ENCODE data around the gene SHOX. TPM values are rescaled to one million over a fixed set of nuclear protein-coding genes. Genes with fewer than 3 reads are reported as not detected.

SHOX gene
- total RNA-seq, 1 experiment from 2014 or later, result not detected

DNA sequence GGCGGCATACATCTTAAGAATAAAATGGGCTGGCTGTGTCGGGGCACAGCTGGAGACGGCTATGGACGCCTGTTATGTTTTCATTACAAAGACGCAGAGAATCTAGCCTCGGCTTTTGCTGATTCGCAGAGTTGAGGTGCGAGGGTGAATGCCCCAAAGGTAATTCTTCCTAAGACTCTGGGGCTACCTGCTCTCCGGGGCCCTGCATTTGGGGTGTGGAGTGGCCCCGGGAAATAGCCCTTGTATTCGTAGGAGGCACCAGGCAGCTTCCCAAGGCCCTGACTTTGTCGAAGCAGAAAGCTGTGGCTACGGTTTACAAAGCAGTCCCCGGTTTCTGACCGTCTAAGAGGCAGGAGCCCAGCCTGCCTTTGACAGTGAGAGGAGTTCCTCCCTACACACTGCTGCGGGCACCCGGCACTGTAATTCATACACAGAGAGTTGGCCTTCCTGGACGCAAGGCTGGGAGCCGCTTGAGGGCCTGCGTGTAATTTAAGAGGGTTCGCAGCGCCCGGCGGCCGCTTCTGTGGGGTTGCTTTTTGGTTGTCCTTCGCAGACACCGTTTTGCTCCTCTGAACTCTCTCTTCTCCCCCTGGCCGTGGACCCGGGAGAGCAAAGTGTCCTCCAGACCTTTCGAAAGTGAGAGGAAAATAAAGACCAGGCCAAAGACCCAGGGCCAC is 1.9 kb downstream of the SHOX start:
- Histone ChIP-seq H3K36me3 (ENCODE audit: control insufficient read depth, insufficient read depth, low read length) (no peaks in the 10 kb centered on the region), H3K27me3 (replicated peaks; ENCODE audit: control insufficient read depth, insufficient read depth, low read length) (no peaks in the 10 kb centered on the region), H3K4me1 (no peaks in the 10 kb centered on the region), H3K9me3 (no peaks in the 10 kb centered on the region), H3K4me3 (ENCODE audit: low read depth, low read length) (no peak overlapping the region)
- POLR2A ChIA-PET, result no interaction called here
- BruUV-seq (replicated peaks), result no TSS peak
- TF ChIP-seq, protein P1, sequence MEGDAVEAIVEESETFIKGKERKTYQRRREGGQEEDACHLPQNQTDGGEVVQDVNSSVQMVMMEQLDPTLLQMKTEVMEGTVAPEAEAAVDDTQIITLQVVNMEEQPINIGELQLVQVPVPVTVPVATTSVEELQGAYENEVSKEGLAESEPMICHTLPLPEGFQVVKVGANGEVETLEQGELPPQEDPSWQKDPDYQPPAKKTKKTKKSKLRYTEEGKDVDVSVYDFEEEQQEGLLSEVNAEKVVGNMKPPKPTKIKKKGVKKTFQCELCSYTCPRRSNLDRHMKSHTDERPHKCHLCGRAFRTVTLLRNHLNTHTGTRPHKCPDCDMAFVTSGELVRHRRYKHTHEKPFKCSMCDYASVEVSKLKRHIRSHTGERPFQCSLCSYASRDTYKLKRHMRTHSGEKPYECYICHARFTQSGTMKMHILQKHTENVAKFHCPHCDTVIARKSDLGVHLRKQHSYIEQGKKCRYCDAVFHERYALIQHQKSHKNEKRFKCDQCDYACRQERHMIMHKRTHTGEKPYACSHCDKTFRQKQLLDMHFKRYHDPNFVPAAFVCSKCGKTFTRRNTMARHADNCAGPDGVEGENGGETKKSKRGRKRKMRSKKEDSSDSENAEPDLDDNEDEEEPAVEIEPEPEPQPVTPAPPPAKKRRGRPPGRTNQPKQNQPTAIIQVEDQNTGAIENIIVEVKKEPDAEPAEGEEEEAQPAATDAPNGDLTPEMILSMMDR (IDR thresholded peaks at IDR 0.05; ENCODE audit: insufficient read depth in 1 of 2, low read depth in 1 of 2, low read length in 1 of 2, severe bottlenecking in 1 of 2, unreplicated experiment in 1 of 2), result no peak
- CTCF ChIA-PET, result no interaction called here
- intact Hi-C loops (cut with micrococcal nuclease; ENCODE audit: unreplicated experiment), result no loop called here
- H3K27me3 Mint-ChIP-seq (ENCODE audit: insufficient read depth, unreplicated experiment), result peaks cover 13% of the 10 kb centered on the region
- H3K9me3 Mint-ChIP-seq (ENCODE audit: unreplicated experiment), result peaks cover 22% of the 10 kb centered on the region
- H3K36me3 Mint-ChIP-seq (ENCODE audit: insufficient read depth, unreplicated experiment), result peaks cover 6% of the 10 kb centered on the region
- DNase-seq, result no peak
- no peak overlapping the region for H3K4me3 Mint-ChIP-seq (ENCODE audit: unreplicated experiment)
- H3K27ac Mint-ChIP-seq (ENCODE audit: unreplicated experiment), result no peak overlapping the region
- H3K4me1 Mint-ChIP-seq (ENCODE audit: low read depth, unreplicated experiment), result no peaks in the 10 kb centered on the region

DNA sequence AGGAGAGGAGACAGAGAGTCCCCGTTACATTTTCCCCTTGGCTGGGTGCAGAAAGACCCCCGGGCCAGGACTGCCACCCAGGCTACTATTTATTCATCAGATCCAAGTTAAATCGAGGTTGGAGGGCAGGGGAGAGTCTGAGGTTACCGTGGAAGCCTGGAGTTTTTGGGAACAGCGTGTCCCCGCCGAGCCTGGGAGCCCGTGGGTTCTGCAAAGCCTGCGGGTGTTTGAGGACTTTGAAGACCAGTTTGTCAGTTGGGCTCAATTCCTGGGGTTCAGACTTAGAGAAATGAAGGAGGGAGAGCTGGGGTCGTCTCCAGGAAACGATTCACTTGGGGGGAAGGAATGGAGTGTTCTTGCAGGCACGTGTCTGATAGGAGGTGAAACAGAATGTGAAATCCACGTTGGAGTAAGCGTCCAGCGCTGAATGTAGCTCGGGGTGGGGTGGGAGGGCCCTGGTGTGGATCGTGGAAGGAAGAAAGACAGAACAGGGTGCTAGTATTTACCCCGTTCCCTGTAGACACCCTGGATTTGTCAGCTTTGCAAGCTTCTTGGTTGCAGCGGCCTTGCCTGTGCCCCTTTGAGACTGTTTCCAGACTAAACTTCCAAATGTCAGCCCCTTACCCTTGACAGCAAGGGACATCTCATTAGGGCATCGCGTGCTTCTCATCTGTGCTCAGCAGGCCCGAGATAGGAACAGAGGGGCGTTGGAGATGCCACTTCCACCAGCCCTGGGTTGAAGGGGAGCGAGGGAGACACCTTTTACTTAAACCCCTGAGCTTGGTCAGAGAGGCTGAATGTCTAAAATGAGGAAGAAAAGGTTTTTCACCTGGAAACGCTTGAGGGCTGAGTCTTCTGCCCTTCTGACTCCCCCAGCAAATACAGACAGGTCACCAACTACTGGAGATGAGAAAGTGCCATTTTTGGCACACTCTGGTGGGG is 2.7 kb downstream of the SHOX start:
- no peak overlapping the region for H3K27ac Mint-ChIP-seq (ENCODE audit: unreplicated experiment)
- Histone ChIP-seq H3K4me3 (ENCODE audit: low read depth, low read length) (no peak overlapping the region), H3K9me3 (no peaks in the 10 kb centered on the region), H3K27me3 (replicated peaks; ENCODE audit: control insufficient read depth, insufficient read depth, low read length) (no peaks in the 10 kb centered on the region), H3K4me1 (no peaks in the 10 kb centered on the region), H3K36me3 (ENCODE audit: control insufficient read depth, insufficient read depth, low read length) (no peaks in the 10 kb centered on the region)
- TF ChIP-seq, protein P1 (IDR thresholded peaks at IDR 0.05; ENCODE audit: insufficient read depth in 1 of 2, low read depth in 1 of 2, low read length in 1 of 2, severe bottlenecking in 1 of 2, unreplicated experiment in 1 of 2), result no peak
- H3K4me1 Mint-ChIP-seq (ENCODE audit: low read depth, unreplicated experiment), result no peaks in the 10 kb centered on the region
- H3K27me3 Mint-ChIP-seq (ENCODE audit: insufficient read depth, unreplicated experiment), result peaks cover 9% of the 10 kb centered on the region
- ChIA-PET POLR2A (no interaction called here), CTCF (no interaction called here)
- peaks cover 15% of the 10 kb centered on the region for H3K9me3 Mint-ChIP-seq (ENCODE audit: unreplicated experiment)
- peaks cover 6% of the 10 kb centered on the region for H3K36me3 Mint-ChIP-seq (ENCODE audit: insufficient read depth, unreplicated experiment)
- DNase-seq, result no peak
- no TSS peak for BruUV-seq (replicated peaks)
- intact Hi-C loops (cut with micrococcal nuclease; ENCODE audit: unreplicated experiment), result no loop called here
- no peak overlapping the region for H3K4me3 Mint-ChIP-seq (ENCODE audit: unreplicated experiment)

DNA sequence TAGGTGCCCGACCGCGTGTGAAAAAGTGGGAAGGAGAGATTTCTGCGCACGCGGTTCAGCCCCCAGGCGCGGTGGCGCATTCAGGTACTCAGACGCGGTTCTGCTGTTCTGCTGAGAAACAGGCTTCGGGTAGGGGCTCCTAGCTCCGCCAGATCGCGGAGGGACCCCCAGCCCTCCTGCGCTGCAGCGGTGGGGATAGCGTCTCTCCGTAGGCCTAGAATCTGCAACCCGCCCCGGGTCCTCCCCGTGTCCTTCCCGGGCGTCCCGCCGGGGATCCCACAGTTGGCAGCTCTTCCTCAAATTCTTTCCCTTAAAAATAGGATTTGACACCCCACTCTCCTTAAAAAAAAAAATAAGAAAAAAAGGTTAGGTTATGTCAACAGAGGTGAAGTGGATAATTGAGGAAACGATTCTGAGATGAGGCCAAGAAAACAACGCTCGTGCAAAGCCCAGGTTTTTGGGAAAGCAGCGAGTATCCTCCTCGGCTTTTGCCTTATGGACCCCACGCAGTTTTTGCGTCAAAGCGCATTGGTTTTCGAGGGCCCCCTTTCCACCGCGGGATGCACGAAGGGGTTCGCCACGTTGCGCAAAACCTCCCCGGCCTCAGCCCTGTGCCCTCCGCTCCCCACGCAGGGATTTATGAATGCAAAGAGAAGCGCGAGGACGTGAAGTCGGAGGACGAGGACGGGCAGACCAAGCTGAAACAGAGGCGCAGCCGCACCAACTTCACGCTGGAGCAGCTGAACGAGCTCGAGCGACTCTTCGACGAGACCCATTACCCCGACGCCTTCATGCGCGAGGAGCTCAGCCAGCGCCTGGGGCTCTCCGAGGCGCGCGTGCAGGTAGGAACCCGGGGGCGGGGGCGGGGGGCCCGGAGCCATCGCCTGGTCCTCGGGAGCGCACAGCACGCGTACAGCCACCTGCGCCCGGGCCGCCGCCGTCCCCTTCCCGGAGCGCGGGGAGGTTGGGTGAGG is 3.7 kb downstream of the SHOX start:
- intact Hi-C loops (cut with micrococcal nuclease; ENCODE audit: unreplicated experiment), result no loop called here
- no peak for DNase-seq
- Mint-ChIP-seq H3K27me3 (ENCODE audit: insufficient read depth, unreplicated experiment) (peaks cover 4% of the 10 kb centered on the region), H3K4me3 (ENCODE audit: unreplicated experiment) (no peak overlapping the region), H3K27ac (ENCODE audit: unreplicated experiment) (no peak overlapping the region), H3K36me3 (ENCODE audit: insufficient read depth, unreplicated experiment) (peaks cover 2% of the 10 kb centered on the region), H3K4me1 (ENCODE audit: low read depth, unreplicated experiment) (no peaks in the 10 kb centered on the region), H3K9me3 (ENCODE audit: unreplicated experiment) (peaks cover 5% of the 10 kb centered on the region)
- ChIA-PET POLR2A (no interaction called here), CTCF (no interaction called here)
- H3K4me3 ChIP-seq (ENCODE audit: low read depth, low read length), result no peak overlapping the region
- no peaks in the 10 kb centered on the region for H3K27me3 ChIP-seq (replicated peaks; ENCODE audit: control insufficient read depth, insufficient read depth, low read length)
- no peaks in the 10 kb centered on the region for H3K4me1 ChIP-seq
- no peaks in the 10 kb centered on the region for H3K36me3 ChIP-seq (ENCODE audit: control insufficient read depth, insufficient read depth, low read length)
- BruUV-seq (replicated peaks), result no TSS peak
- TF ChIP-seq, protein P1 (IDR thresholded peaks at IDR 0.05; ENCODE audit: insufficient read depth in 1 of 2, low read depth in 1 of 2, low read length in 1 of 2, severe bottlenecking in 1 of 2, unreplicated experiment in 1 of 2), result no peak
- H3K9me3 ChIP-seq, result no peaks in the 10 kb centered on the region

Measured in Caco-2 (cell line).